Parathyroid adenoma (tissue), 2 donors: Measurements from ENCODE around the gene BORA.
"Not testable (repeated sequence)": the region's sequence is repeated elsewhere in the genome, so short reads cannot be mapped to it uniquely, and the experiment has no call there.

Experiments
- H2AFZ ChIP-seq: fragments of 300-600 bp; sonication (generic); one replicate; pipeline ENCODE4 v1.7.0; 2017; ENCODE audit warnings: antibody characterized with exemption, mild to moderate bottlenecking
- H3K27ac ChIP-seq: fragments of 300-600 bp; sonication (generic); one replicate; pipeline ENCODE4 v1.7.0; 2017
- H3K27me3 ChIP-seq: fragments of 300-600 bp; sonication (generic); one replicate; pipeline ENCODE4 v1.7.0; 2017; ENCODE audit warnings: low read length; ENCODE audit not compliant: control insufficient read depth, insufficient read depth
- H3K36me3 ChIP-seq: fragments of 300-600 bp; sonication (generic); one replicate; pipeline ENCODE4 v1.7.0; 2017; ENCODE audit warnings: low read length; ENCODE audit not compliant: control insufficient read depth, insufficient read depth
- H3K4me1 ChIP-seq: fragments of 300-600 bp; sonication (generic); one replicate; pipeline ENCODE4 v1.7.0; 2017; ENCODE audit warnings: control low read depth
- H3K4me2 ChIP-seq: fragments of 300-600 bp; sonication (generic); one replicate; pipeline ENCODE4 v1.7.0; 2017; ENCODE audit warnings: low read length
- H3K4me3 ChIP-seq: fragments of 300-600 bp; sonication (generic); one replicate; pipeline ENCODE4 v1.7.0; 2017; ENCODE audit warnings: low read depth, low read length
- H3K79me2 ChIP-seq: fragments of 300-600 bp; sonication (generic); one replicate; pipeline ENCODE4 v1.7.0; 2017; ENCODE audit warnings: control low read depth
- H3K9ac ChIP-seq: fragments of 300-600 bp; sonication (generic); one replicate; pipeline ENCODE4 v1.7.0; 2017; ENCODE audit warnings: mild to moderate bottlenecking
- H3K9me3 ChIP-seq: fragments of 300-600 bp; sonication (generic); one replicate; pipeline ENCODE4 v1.7.0; 2017; ENCODE audit warnings: low read length; ENCODE audit not compliant: control insufficient read depth
- CTCF ChIP-seq: fragments of 300-600 bp; sonication (generic); IDR thresholded peaks from one replicate; pipeline ENCODE4 v1.7.0; 2017; ENCODE audit warnings: antibody characterized with exemption, mild to moderate bottlenecking
- donor health status: primary hyperparathyroidism.

BORA gene

DNA sequence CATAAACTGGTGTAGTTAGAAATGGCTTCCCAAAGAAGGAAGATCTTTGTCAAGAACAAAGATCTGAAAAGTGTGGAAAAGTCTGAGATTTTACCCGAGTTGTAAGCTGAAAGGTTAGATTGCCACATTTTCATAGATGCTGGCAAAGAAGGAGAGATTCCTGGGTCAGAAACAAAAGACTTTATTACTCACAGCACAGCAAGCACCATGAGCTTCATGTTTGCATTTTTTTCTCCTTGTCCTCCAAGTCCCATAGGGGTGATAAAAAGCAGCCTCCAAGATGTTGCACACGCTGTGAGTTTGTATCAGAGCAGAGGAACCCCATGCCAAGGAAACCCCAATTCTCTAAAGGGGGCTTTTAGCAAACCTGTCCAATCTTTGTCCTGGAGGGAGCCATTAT lies 29.6 kb upstream of the BORA start:
- H3K9me3 ChIP-seq: no peaks in the 10 kb centered on the region

GRCh38 chr13:72700509-72700908 lies 27.2 kb upstream of the BORA start:
- Histone ChIP-seq H3K27ac (no peak overlapping the region), H2AFZ (no peak overlapping the region), H3K79me2 (no peaks in the 10 kb centered on the region), H3K4me1 (no peaks in the 10 kb centered on the region), H3K27me3 (no peaks in the 10 kb centered on the region), H3K36me3 (no peaks in the 10 kb centered on the region), H3K4me2 (no peak overlapping the region), H3K9ac (no peak overlapping the region), H3K9me3 (no peaks in the 10 kb centered on the region), H3K4me3 (no peak overlapping the region)
- TF ChIP-seq CTCF: no peak

More for the DNA sequence above, 29.6 kb upstream of the BORA start:
- Histone ChIP-seq H3K4me2 (no peak overlapping the region), H3K36me3 (no peaks in the 10 kb centered on the region), H3K9ac (no peak overlapping the region), H3K4me3 (no peak overlapping the region), H2AFZ (no peak overlapping the region), H3K27ac (no peak overlapping the region), H3K27me3 (no peaks in the 10 kb centered on the region), H3K79me2 (no peaks in the 10 kb centered on the region), H3K4me1 (no peaks in the 10 kb centered on the region)
- TF ChIP-seq CTCF: no peak

GRCh38 chr13:72716776-72717175 lies 10.9 kb upstream of the BORA start:
- Histone ChIP-seq H3K4me1 (no peaks in the 10 kb centered on the region), H3K9ac (no peak overlapping the region), H3K4me3 (no peak overlapping the region), H3K4me2 (no peak overlapping the region), H3K27me3 (no peaks in the 10 kb centered on the region), H3K9me3 (no peaks in the 10 kb centered on the region), H3K79me2 (no peaks in the 10 kb centered on the region), H2AFZ (no peak overlapping the region), H3K27ac (no peak overlapping the region), H3K36me3 (no peaks in the 10 kb centered on the region)
- no peak for TF ChIP-seq CTCF

DNA sequence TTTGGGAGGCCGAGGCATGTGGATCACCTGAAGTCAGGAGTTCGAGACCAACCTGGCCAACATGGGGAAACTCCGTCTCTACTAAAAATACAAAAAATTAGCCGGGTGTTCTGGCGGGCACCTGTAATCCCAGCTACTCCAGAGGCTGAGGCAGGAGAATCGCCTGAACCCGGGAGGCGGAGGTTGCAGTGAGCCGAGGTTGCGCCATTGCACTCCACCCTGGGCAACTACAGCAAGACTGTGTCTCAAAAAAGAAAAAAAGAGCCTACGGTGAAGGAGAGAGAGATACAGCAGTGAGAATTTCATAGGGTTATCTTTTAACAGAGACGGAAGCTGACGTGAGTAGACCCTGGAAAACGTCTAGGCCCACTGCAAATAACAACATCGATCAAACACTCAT lies 1.5 kb upstream of the BORA start:
- not testable (repeated sequence) for H3K79me2 ChIP-seq, H3K9ac ChIP-seq, H3K36me3 ChIP-seq, H3K4me2 ChIP-seq, H3K4me1 ChIP-seq, H3K27me3 ChIP-seq, H3K9me3 ChIP-seq, H3K4me3 ChIP-seq, H3K27ac ChIP-seq, H2AFZ ChIP-seq

DNA sequence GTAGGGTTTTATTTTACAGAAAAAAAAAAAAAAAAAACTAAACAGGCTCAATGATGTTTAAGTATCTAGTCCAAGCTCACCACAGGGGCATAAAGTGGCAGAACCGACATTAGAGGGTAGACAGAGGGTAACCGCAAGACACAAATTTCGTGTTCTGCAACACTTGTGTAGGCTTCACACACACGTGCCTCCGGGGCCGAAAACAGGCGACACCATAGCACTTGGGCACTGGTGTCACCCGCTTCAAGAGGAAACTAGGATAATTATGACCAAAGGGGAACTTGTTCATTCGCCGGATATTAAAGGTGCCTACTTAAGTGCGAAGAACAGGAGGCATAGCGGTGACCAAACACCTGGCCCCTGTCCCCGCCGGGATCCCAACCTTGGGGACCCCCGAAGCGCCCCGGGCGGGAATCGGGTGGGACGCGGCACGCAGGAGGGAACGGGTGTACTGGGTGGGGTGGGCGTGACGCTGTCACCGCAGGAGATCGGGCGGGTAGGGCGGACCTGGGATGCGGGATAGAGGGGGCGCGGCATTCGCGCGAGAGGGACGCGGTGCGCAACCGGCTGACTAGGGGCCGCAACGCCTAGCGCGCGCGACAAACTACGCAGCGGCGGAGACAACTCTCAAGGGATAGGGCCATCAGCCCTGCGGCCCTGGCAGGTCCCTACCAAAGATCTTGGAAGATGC lies 852 bp upstream of the BORA start:
- no peaks in the 10 kb centered on the region for H3K79me2 ChIP-seq
- no peak overlapping the region for H3K27ac ChIP-seq
- H3K27me3 ChIP-seq: no peaks in the 10 kb centered on the region
- no peak overlapping the region for H3K9ac ChIP-seq
- no peaks in the 10 kb centered on the region for H3K9me3 ChIP-seq
- TF ChIP-seq CTCF: no peak
- H2AFZ ChIP-seq: peak overlapping the region; percentile 87
- no peaks in the 10 kb centered on the region for H3K4me1 ChIP-seq
- H3K36me3 ChIP-seq: no peaks in the 10 kb centered on the region
- peak overlapping the region; percentile 88 for H3K4me3 ChIP-seq
- peak overlapping the region; percentile 81 for H3K4me2 ChIP-seq
